Neural progenitor cell (in vitro differentiated cells): Measurements from ENCODE around the gene TPT1. TPM values are rescaled to one million over a fixed set of nuclear protein-coding genes. Genes with fewer than 3 reads are reported as not detected.
"Not testable (repeated sequence)": the region's sequence is repeated elsewhere in the genome, so short reads cannot be mapped to it uniquely, and the experiment has no call there.

Source experiments
- DNase-seq: peaks from one replicate; pipeline ENCODE4 v3.0.0-alpha.2; 2016; ENCODE audit warnings: low spot score
- H2AFZ ChIP-seq: fragments of 200-600 bp; sonication (generic); replicated peaks from 2 replicates; pipeline ENCODE4 v1.6.1; 2016; ENCODE audit warnings: antibody characterized with exemption
- H3F3A ChIP-seq: fragments of 200-600 bp; sonication (generic); 2 replicates; pipeline ENCODE4 v1.6.1; 2016; ENCODE audit warnings: antibody characterized with exemption, low read depth
- H3K27ac ChIP-seq: fragments of 200-600 bp; sonication (generic); 2 replicates; pipeline ENCODE4 v1.5.1; 2016; ENCODE audit warnings: mild to moderate bottlenecking
- H3K27me3 ChIP-seq: fragments of 200-600 bp; sonication (generic); 2 replicates; pipeline ENCODE4 v1.6.1; 2016; ENCODE audit warnings: mild to moderate bottlenecking, moderate library complexity
- H3K36me3 ChIP-seq: fragments of 200-600 bp; sonication (generic); 2 replicates; pipeline ENCODE4 v1.5.1; 2016
- H3K4me1 ChIP-seq: fragments of 200-600 bp; sonication (generic); 2 replicates; pipeline ENCODE4 v1.6.1; 2016; ENCODE audit warnings: mixed run types
- H3K4me2 ChIP-seq: fragments of 200-600 bp; sonication (generic); 2 replicates; pipeline ENCODE4 v1.6.1; 2016
- H3K4me3 ChIP-seq: fragments of 200-600 bp; sonication (generic); 2 replicates; pipeline ENCODE4 v1.5.1; 2016
- H3K79me2 ChIP-seq: fragments of 200-600 bp; sonication (generic); 2 replicates; pipeline ENCODE4 v1.6.1; 2016; ENCODE audit warnings: low read depth
- H3K9ac ChIP-seq: fragments of 200-600 bp; sonication (generic); 2 replicates; pipeline ENCODE4 v1.6.1; 2016
- H3K9me3 ChIP-seq: fragments of 200-600 bp; sonication (generic); 2 replicates; pipeline ENCODE4 v1.5.1; 2016; ENCODE audit warnings: low read depth
- H4K20me1 ChIP-seq: fragments of 200-600 bp; sonication (generic); 2 replicates; pipeline ENCODE4 v1.6.1; 2016; ENCODE audit warnings: low read depth
- H3K27ac Mint-ChIP-seq: 3 replicates; pipeline ENCODE4 v1.8.0; 2021; ENCODE audit warnings: mixed read lengths
- H3K27me3 Mint-ChIP-seq: 2 replicates; pipeline ENCODE4 v1.8.0; 2022; ENCODE audit warnings: low read depth, mild to moderate bottlenecking, inconsistent platforms, moderate library complexity, mixed read lengths; ENCODE audit not compliant: insufficient read depth
- H3K36me3 Mint-ChIP-seq: 3 replicates; pipeline ENCODE4 v1.8.0; 2021; ENCODE audit warnings: mixed read lengths
- H3K4me1 Mint-ChIP-seq: 3 replicates; pipeline ENCODE4 v1.8.0; 2021; ENCODE audit warnings: mixed read lengths
- H3K4me3 Mint-ChIP-seq: 3 replicates; pipeline ENCODE4 v1.8.0; 2021; ENCODE audit warnings: mild to moderate bottlenecking, moderate library complexity, mixed read lengths
- H3K9me3 Mint-ChIP-seq: 3 replicates; pipeline ENCODE4 v1.8.0; 2020; ENCODE audit warnings: mixed read lengths
- CTCF ChIP-seq: fragments of 200-600 bp; sonication (generic); IDR thresholded peaks from 2 replicates; pipeline ENCODE4 v1.5.1; 2017; ENCODE audit warnings: antibody characterized with exemption, mild to moderate bottlenecking
- EZH2 ChIP-seq: fragments of 200-600 bp; sonication (generic); IDR thresholded peaks from 2 replicates; pipeline ENCODE4 v1.6.1; 2017; ENCODE audit warnings: antibody characterized with exemption, mild to moderate bottlenecking, moderate library complexity
- EZH2phosphoT487 ChIP-seq: fragments of 200-600 bp; sonication (generic); IDR thresholded peaks from 2 replicates; pipeline ENCODE4 v1.6.1; 2017; ENCODE audit warnings: antibody characterized with exemption
- total RNA-seq: library from RNA; depleted of rRNA; stranded (reverse); fragments of >200 nt; gene quantifications from 2 replicates; pipeline ENCODE4 v1.2.3, GENCODE V29; 2015; ENCODE audit warnings: low replicate concordance

Gene TPT1
- 3,253 and 4,951 TPM in 2 replicates for total RNA-seq

DNA sequence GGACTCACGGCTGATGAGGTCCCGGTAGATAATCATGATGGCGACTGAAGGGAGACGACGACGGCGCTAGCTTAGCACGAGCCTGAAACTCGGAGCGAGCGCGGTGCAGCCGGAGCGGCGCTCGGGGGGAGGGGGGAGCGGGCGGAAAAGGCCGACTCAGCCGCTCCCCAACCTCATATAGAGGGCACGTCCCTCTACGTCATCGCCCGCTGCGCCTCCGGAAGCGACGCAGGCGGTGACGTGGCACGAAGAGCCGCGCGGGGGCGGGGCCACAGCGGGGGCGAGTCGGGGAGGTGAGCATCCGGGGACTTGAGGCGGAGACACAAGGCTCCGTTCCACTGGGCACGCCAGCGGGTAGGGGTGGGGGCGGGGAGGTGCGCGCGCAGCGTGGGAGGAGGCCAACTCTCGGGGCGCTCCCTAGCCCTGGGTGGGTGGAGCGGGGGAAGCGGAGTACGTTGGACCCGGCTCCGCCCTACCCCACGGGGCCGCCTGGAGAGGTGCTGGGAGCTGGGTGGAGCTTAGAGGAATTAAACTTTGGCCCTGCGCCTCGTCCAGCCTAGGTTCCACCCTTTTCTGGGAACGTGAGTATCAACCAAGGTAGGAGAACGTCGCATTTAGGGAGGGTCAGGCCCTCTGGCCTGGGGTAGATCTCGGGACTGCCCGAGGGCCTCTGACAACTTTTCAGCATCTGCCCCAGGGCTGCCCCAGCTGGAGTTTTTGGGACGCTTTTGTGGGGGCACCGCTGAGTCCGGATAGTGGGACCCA is at the start of gene TPT1:
Gene TPT1 (minus strand): TSS at position 150 of the 765 bp plus-strand sequence. CDS start 114 bp downstream, at position 36.
- H3F3A ChIP-seq = peaks cover 56% of the 10 kb centered on the region
- H3K36me3 Mint-ChIP-seq = peaks cover 37% of the 10 kb centered on the region
- no peaks in the 10 kb centered on the region for H3K9me3 ChIP-seq
- H3K79me2 ChIP-seq = peaks cover 70% of the 10 kb centered on the region
- peak within 1 kb of the TSS; percentile 99 for H3K27ac ChIP-seq
- peak within 1 kb of the TSS; percentile 90 for H2AFZ ChIP-seq
- peaks cover 23% of the 10 kb centered on the region for H3K4me1 Mint-ChIP-seq
- H3K4me1 ChIP-seq = peaks cover 19% of the 10 kb centered on the region
- H3K27me3 Mint-ChIP-seq = peaks cover 3% of the 10 kb centered on the region
- peaks cover 41% of the 10 kb centered on the region for H4K20me1 ChIP-seq
- H3K4me2 ChIP-seq = peak within 1 kb of the TSS; percentile 95
- TF ChIP-seq EZH2phosphoT487 = no peak
- no peak for TF ChIP-seq CTCF
- no peak for TF ChIP-seq EZH2
- H3K4me3 Mint-ChIP-seq = peak within 1 kb of the TSS; percentile 99
- H3K27me3 ChIP-seq = no peaks in the 10 kb centered on the region
- peak within 1 kb of the TSS; percentile 87 for H3K4me3 ChIP-seq
- peak within 1 kb of the TSS; percentile 99 for H3K27ac Mint-ChIP-seq
- peaks cover 27% of the 10 kb centered on the region for H3K36me3 ChIP-seq
- H3K9ac ChIP-seq = peak within 1 kb of the TSS; percentile 98
- H3K9me3 Mint-ChIP-seq = no peaks in the 10 kb centered on the region
- DNase-seq = peak; percentile 99

GRCh38 chr13:45390348-45390747 is 49.4 kb upstream of the TPT1 start:
- H2AFZ ChIP-seq, H3K27me3 Mint-ChIP-seq, H3K79me2 ChIP-seq, H3K4me3 Mint-ChIP-seq, H4K20me1 ChIP-seq, H3K9me3 ChIP-seq, H3K4me1 Mint-ChIP-seq, H3K9me3 Mint-ChIP-seq, H3K36me3 ChIP-seq, H3K9ac ChIP-seq, H3K27ac ChIP-seq, H3K4me1 ChIP-seq, H3K4me3 ChIP-seq, H3K27ac Mint-ChIP-seq, DNase-seq, H3K27me3 ChIP-seq, H3K4me2 ChIP-seq, H3F3A ChIP-seq: not testable (repeated sequence)
- peaks cover 12% of the 10 kb centered on the region for H3K36me3 Mint-ChIP-seq

GRCh38 chr13:45388664-45389063 is 47.7 kb upstream of the TPT1 start:
- peaks cover 18% of the 10 kb centered on the region for H3K36me3 Mint-ChIP-seq
- no peak overlapping the region for H3K4me2 ChIP-seq
- H3K9me3 Mint-ChIP-seq = no peaks in the 10 kb centered on the region
- no peaks in the 10 kb centered on the region for H3K4me1 ChIP-seq
- H4K20me1 ChIP-seq = no peaks in the 10 kb centered on the region
- no peak overlapping the region for H3K9ac ChIP-seq
- no peaks in the 10 kb centered on the region for H3K27me3 ChIP-seq
- H2AFZ ChIP-seq = no peak overlapping the region
- no peaks in the 10 kb centered on the region for H3K79me2 ChIP-seq
- no peaks in the 10 kb centered on the region for H3K4me1 Mint-ChIP-seq
- no peak overlapping the region for H3K27ac ChIP-seq
- no peak for DNase-seq
- H3K36me3 ChIP-seq = no peaks in the 10 kb centered on the region
- H3K27ac Mint-ChIP-seq = no peak overlapping the region
- no peaks in the 10 kb centered on the region for H3K9me3 ChIP-seq
- H3K4me3 Mint-ChIP-seq = no peak overlapping the region
- H3K27me3 Mint-ChIP-seq = no peaks in the 10 kb centered on the region
- no peak overlapping the region for H3K4me3 ChIP-seq
- no peaks in the 10 kb centered on the region for H3F3A ChIP-seq
- no peak for TF ChIP-seq EZH2phosphoT487

DNA sequence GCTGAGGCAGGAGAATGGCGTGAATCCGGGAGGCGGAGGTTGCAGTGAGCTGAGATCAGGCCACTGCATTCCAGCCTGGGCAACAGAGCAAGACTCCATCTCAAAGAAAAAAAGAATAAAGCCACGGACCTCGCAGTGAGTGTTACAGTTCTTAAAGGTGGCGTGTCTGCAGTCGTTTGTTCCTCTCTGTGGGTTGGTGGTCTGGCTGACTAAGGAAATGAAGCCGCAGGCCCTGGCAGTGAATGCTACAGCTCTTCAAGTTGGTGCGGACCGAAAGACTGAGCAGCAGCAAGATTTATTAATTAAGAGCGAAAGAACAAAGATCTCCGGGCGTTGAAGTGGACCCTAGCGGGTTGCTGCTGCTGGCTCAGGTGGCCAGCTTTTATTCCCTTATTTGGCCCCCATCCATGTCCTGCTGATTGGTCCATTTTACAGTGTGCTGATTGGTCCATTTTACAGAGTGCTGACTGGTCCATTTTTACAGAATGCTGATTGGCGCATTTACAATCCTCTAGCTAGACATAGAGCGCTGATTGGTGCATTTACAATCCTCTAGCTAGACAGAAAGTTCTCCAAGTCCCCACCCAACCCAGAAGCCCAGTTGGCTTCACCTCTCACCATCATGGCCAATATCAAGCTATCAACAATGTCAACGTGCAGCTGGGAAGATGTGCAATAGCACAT is 46.1 kb upstream of the TPT1 start:
- H3K9me3 Mint-ChIP-seq, H3K79me2 ChIP-seq, H2AFZ ChIP-seq, H3K9me3 ChIP-seq, H3K27ac Mint-ChIP-seq, H3K4me3 ChIP-seq, H3K4me2 ChIP-seq, H3K36me3 ChIP-seq, DNase-seq, H3K4me1 ChIP-seq, H3K9ac ChIP-seq, H4K20me1 ChIP-seq, H3K4me3 Mint-ChIP-seq, H3F3A ChIP-seq, H3K27ac ChIP-seq, H3K27me3 ChIP-seq, H3K4me1 Mint-ChIP-seq, H3K27me3 Mint-ChIP-seq: not testable (repeated sequence)
- H3K36me3 Mint-ChIP-seq = peaks cover 16% of the 10 kb centered on the region
